Fibroblast of lung (primary cell): ENCODE data around the gene SIRPG. TPM values are rescaled to one million over a fixed set of nuclear protein-coding genes. Genes with fewer than 3 reads are reported as not detected.

Experiments used
- DNase-seq, 2 donors: peaks; one replicate each; pipeline versions ENCODE4 v3.0.0 to v3.0.0-alpha.2; 2010; ENCODE audit warnings: low read depth in 2 of 2
- H2AFZ ChIP-seq: 2 replicates; pipeline ENCODE4 v1.5.1; 2012; ENCODE audit warnings: low read length, control low read depth, inconsistent platforms
- H3K27ac ChIP-seq: 2 replicates; pipeline ENCODE4 v1.5.1; 2011; ENCODE audit warnings: low read length, control low read depth; ENCODE audit not compliant: insufficient read depth
- H3K27me3 ChIP-seq: 2 replicates; pipeline ENCODE4 v1.5.1; 2011; ENCODE audit warnings: mild to moderate bottlenecking, low read length; ENCODE audit not compliant: control insufficient read depth, insufficient read depth
- H3K36me3 ChIP-seq: 2 replicates; pipeline ENCODE4 v1.5.1; 2011; ENCODE audit warnings: low read length; ENCODE audit not compliant: control insufficient read depth, insufficient read depth
- H3K4me1 ChIP-seq: 2 replicates; pipeline ENCODE4 v1.5.1; 2011; ENCODE audit warnings: low read length; ENCODE audit not compliant: control insufficient read depth, insufficient read depth; ENCODE audit errors: extremely low read depth
- H3K4me2 ChIP-seq: 2 replicates; pipeline ENCODE4 v1.5.1; 2011; ENCODE audit warnings: low read length, control low read depth; ENCODE audit not compliant: insufficient read depth; ENCODE audit errors: extremely low read depth
- H3K4me3 ChIP-seq, 4 experiments: fragments of 200-600 bp in 1 of 4; sonication (generic) in 1 of 4; replicated peaks in 1 of 4; 2 replicates each; pipeline ENCODE4 v1.5.1; 2011 to 2016; ENCODE audit warnings: low read length in 4 of 4, low read depth in 3 of 4, mild to moderate bottlenecking in 3 of 4, control low read depth in 2 of 4, inconsistent platforms in 1 of 4, mixed read lengths in 1 of 4; ENCODE audit not compliant: insufficient read depth in 1 of 4; ENCODE audit errors: control extremely low read depth in 1 of 4
- H3K79me2 ChIP-seq: 2 replicates; pipeline ENCODE4 v1.5.1; 2012; ENCODE audit warnings: mild to moderate bottlenecking, low read length, inconsistent platforms; ENCODE audit not compliant: control insufficient read depth, insufficient read depth
- H3K9ac ChIP-seq: 2 replicates; pipeline ENCODE4 v1.5.1; 2011; ENCODE audit warnings: mild to moderate bottlenecking, low read length, control low read depth; ENCODE audit not compliant: insufficient read depth
- H3K9me3 ChIP-seq: 2 replicates; pipeline ENCODE4 v1.5.1; 2012; ENCODE audit warnings: low read depth, low read length; ENCODE audit not compliant: control insufficient read depth, insufficient read depth
- H4K20me1 ChIP-seq: 2 replicates; pipeline ENCODE4 v1.5.1; 2011; ENCODE audit warnings: low read length; ENCODE audit not compliant: control insufficient read depth, insufficient read depth; ENCODE audit errors: extremely low read depth
- EZH2 ChIP-seq: IDR thresholded peaks from 2 replicates; pipeline ENCODE4 v1.5.1; 2012; ENCODE audit warnings: low read length, control low read depth, mild to moderate bottlenecking; ENCODE audit errors: missing control alignments
- polyA plus RNA-seq, 2 donors: library from polyadenylated mRNA; depleted of rRNA in 1 of 2; stranded (reverse) in 1 of 2; unstranded in 1 of 2; fragments of >200 nt; gene quantifications; 2 replicates each; pipeline ENCODE4 v1.2.1, GENCODE V29; 2011 to 2012; ENCODE audit warnings: missing spikeins in 1 of 2
- total RNA-seq: library from RNA; depleted of rRNA; stranded (reverse); fragments of >200 nt; gene quantifications from 2 replicates; pipeline ENCODE4 v1.2.1, GENCODE V29; 2014
- TF ChIP-seq, protein P1 (sequence below), 2 donors: IDR thresholded peaks in 1 of 2; conservative IDR thresholded peaks in 1 of 2; 1 replicate in 1 of 2; 2 replicates in 1 of 2; pipeline ENCODE4 v1.5.1; 2011 to 2012; ENCODE audit warnings: low read length in 2 of 2, control low read depth in 1 of 2, inconsistent platforms in 1 of 2, low read depth in 1 of 2, mild to moderate bottlenecking in 1 of 2

Gene SIRPG
- total and polyA plus RNA-seq, 2 donors (not counting 1 experiment from before 2014, with no cell fraction given): not detected

DNA sequence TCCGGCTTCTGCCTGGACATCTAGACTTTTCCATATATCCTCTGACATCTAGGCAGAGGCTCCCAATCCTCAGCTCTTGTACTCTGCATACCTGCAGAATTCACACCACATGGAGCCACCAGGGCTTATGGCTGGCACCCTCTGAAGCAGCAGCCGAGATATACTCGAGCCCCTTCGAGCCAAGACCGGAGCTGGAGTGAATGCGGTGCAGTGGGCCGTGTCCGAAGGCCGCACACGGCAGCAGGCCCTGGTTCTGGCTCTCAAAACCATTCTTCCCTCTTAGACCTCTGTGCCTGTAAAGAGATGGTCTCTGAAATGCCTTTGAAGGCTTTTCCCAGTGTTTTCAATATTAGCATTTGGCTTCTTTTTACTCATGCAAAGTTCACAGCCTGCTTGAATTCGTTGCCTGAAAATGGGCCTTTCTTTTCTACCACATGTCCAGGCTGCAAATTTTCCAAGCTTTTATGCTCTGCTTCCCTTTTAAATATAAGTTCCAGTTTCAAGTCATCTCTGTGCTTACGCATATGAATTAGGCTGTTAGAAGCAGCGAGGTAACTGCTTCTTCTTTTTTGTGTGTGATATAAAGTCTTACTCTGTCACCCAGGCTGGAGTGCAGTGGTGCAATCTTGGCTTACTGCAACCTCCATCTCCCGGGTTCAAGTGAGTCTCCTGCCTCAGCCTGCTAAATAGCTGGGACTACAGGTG, 33.9 kb downstream of the SIRPG start:
- no peaks in the 10 kb centered on the region for H3K4me1 ChIP-seq
- no peaks in the 10 kb centered on the region for H3K27me3 ChIP-seq
- no peaks in the 10 kb centered on the region for H3K9me3 ChIP-seq
- H2AFZ ChIP-seq: no peak overlapping the region
- H3K27ac ChIP-seq: no peak overlapping the region
- DNase-seq: no peak
- H3K36me3 ChIP-seq: no peaks in the 10 kb centered on the region
- no peaks in the 10 kb centered on the region for H3K79me2 ChIP-seq
- no peaks in the 10 kb centered on the region for H4K20me1 ChIP-seq
- H3K4me3 ChIP-seq: no peak overlapping the region
- no peak for TF ChIP-seq EZH2
- TF ChIP-seq, protein P1, sequence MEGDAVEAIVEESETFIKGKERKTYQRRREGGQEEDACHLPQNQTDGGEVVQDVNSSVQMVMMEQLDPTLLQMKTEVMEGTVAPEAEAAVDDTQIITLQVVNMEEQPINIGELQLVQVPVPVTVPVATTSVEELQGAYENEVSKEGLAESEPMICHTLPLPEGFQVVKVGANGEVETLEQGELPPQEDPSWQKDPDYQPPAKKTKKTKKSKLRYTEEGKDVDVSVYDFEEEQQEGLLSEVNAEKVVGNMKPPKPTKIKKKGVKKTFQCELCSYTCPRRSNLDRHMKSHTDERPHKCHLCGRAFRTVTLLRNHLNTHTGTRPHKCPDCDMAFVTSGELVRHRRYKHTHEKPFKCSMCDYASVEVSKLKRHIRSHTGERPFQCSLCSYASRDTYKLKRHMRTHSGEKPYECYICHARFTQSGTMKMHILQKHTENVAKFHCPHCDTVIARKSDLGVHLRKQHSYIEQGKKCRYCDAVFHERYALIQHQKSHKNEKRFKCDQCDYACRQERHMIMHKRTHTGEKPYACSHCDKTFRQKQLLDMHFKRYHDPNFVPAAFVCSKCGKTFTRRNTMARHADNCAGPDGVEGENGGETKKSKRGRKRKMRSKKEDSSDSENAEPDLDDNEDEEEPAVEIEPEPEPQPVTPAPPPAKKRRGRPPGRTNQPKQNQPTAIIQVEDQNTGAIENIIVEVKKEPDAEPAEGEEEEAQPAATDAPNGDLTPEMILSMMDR (conservative IDR thresholded peaks at IDR 0.05 in 1 of 2, IDR thresholded peaks at IDR 0.05 in 1 of 2; ENCODE audit: low read depth in 1 of 2, low read length in 2 of 2): no peak
- H3K9ac ChIP-seq: no peak overlapping the region
- H3K4me2 ChIP-seq: no peak overlapping the region

DNA sequence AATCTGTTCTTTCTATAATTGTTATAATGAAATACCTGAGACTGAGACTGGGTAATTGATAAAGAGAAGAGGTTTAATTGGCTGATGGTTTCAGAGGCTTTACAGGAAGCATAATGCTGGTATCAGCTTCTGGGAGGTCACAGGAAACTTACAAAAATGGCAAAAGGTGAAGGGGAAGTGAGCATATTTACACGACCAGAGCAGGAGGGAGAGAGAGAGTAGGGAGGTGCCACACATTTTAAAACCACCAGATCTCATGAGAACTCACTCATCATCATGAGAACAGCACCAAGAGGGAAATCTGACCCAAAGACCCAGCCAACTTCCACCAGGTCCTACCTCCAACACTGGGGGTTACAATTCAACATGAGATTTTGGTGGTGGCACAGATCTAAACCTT, 35.1 kb downstream of the SIRPG start:
- Histone ChIP-seq H3K27ac (no peak overlapping the region), H2AFZ (no peak overlapping the region), H3K27me3 (no peaks in the 10 kb centered on the region), H3K4me3 (no peak overlapping the region), H3K9me3 (no peaks in the 10 kb centered on the region), H3K4me1 (no peaks in the 10 kb centered on the region), H3K79me2 (no peaks in the 10 kb centered on the region), H3K4me2 (no peak overlapping the region), H3K36me3 (no peaks in the 10 kb centered on the region), H3K9ac (no peak overlapping the region), H4K20me1 (no peaks in the 10 kb centered on the region)
- TF ChIP-seq EZH2: no peak
- TF ChIP-seq, protein P1 (conservative IDR thresholded peaks at IDR 0.05 in 1 of 2, IDR thresholded peaks at IDR 0.05 in 1 of 2; ENCODE audit: low read depth in 1 of 2, low read length in 2 of 2): no peak
- DNase-seq: no peak

DNA sequence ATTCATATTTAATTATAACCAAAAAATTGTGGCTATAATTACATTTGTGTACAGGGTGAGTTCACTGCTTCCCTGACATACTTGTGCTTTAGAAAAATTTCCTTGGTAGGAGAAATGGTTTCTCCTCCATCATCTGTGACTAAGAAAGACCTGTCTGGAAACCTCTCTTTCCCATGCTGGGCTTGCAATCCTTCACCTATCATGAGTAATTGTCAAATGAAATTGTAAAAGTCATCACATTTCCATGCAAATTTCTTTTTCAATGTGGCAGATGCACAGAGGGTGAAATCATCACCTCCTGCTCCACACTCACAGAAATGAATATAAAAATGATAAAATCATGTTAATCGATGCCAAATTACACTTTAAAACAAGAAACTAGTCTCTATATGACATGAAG, 36.3 kb downstream of the SIRPG start:
- Histone ChIP-seq H3K9ac (no peak overlapping the region), H3K9me3 (no peaks in the 10 kb centered on the region), H3K79me2 (no peaks in the 10 kb centered on the region), H2AFZ (no peak overlapping the region), H3K4me3 (no peak overlapping the region), H4K20me1 (no peaks in the 10 kb centered on the region), H3K36me3 (no peaks in the 10 kb centered on the region), H3K4me2 (no peak overlapping the region), H3K27ac (no peak overlapping the region), H3K27me3 (no peaks in the 10 kb centered on the region), H3K4me1 (no peaks in the 10 kb centered on the region)
- DNase-seq: peak in 1 of 2 donors; percentile 6
- TF ChIP-seq, protein P1 (conservative IDR thresholded peaks at IDR 0.05 in 1 of 2, IDR thresholded peaks at IDR 0.05 in 1 of 2; ENCODE audit: low read depth in 1 of 2, low read length in 2 of 2): no peak
- no peak for TF ChIP-seq EZH2
